EL (cell line): Measurements from ENCODE around the gene NEDD8.

Experiments used
- DNase-seq: peaks from one replicate; pipeline ENCODE4 v3.0.0-alpha.2; 2016

Gene NEDD8

GRCh38 chr14:24194186-24194872 is 37.8 kb downstream of the NEDD8 start:
- no peak for DNase-seq

GRCh38 chr14:24192933-24193332 is 39.2 kb downstream of the NEDD8 start:
- DNase-seq: no peak

DNA sequence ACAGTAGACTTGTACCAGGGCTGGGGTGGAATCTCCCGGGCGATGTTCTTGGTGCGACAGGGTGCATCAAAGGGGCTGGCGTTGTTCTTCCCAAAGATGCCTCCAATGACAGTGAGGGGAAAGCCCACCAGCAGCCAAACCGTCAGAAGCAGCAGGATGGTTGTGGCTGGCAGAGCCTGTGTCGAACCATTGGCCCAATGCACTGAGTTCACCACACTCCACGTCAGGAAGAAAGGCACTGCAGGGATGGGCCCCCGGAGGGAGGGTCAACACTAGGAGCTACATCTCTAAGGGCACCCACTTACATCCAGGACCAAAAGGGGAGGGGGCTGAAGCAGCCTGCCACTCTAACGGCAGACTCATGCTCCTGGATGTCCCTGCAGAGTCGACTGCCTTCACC is 41.8 kb downstream of the NEDD8 start:
- DNase-seq: no peak

DNA sequence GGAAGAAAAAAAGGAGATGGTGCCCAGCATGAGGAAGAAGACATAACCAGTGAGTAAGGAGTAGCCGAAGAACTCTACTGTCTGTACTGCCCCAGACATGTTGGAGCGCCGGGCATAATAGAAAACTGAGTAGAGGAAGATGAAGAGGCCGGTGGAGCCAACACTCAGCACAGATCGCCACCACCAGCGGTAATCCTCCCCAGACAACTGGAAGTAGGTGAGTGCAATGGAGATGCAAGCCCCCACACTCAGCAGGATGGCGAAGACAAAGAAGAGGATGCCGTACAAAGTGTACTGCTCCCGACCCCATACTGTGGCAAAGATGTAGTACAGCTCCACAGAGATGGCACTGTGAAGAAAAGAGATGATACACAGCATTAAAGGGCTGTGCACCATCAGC is 42.7 kb downstream of the NEDD8 start:
- DNase-seq: no peak

- DNase-seq: no peak
Observed at GRCh38 chr14:24189059-24189375, 43.1 kb downstream of the NEDD8 start.

DNA sequence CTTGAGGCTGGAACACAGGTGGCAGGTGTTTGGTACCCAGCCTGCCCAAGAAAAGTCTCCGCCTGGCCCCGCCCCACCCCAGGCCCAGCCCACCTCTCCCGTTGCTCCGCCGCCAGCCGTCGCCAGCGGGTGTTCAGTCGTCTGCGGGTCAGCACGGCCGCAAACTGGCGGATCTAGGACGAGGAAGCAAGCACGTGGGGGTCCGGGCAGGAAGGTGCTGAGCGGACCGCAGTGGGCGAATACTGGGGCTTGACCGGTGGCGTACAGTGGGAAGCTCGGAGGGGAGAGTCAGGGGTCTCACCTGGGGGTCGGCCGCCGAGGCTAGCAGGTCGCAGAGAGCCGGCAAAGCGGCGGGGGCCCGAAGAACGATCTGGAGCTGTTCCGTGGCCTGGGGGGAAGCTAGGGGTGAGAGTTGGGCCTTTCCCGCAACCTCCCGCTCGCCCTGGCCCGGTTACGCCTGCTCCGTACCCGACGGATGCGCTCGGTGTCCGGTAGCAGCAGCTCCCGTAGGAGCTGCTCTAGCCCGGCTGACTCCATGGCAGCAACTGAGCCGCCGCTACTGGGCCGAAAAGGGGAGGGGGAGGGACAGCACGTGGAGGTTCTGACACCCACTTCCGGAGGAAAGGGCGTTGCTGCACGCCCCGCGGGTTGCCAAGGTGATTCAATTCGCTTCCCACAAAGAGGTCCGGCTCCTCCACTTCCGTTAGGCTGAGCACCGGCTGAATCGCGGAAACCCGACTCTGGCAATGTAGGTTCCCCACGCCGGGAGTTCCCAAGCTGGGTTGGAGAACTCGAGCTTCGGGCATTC is 43.7 kb downstream of the NEDD8 start, which contains the start of gene IPO4:
IPO4 (minus strand) TSS at position 566 of the 808 bp plus-strand sequence; CDS start at position 537, 29 bp downstream.
- DNase-seq: peak; percentile 98

DNA sequence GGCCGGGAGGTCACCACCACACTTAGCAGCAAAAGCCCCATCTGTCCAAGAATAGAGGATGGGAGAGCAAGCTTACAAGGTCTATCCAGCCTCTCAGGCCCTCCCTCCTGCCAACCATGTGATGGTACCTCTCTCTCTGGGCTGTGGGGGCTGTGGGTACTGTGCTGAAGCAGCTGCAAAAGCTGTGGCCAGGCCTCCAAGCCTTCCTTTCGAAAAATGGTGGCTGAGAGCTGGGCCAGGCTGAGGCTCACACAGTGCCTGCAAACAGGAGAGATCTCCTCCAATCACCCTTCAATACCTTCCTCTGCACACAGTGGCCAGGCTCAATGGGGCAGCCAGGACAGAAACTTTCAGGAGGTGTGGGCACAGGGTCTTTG is 44.6 kb downstream of the NEDD8 start:
- no peak for DNase-seq

DNA sequence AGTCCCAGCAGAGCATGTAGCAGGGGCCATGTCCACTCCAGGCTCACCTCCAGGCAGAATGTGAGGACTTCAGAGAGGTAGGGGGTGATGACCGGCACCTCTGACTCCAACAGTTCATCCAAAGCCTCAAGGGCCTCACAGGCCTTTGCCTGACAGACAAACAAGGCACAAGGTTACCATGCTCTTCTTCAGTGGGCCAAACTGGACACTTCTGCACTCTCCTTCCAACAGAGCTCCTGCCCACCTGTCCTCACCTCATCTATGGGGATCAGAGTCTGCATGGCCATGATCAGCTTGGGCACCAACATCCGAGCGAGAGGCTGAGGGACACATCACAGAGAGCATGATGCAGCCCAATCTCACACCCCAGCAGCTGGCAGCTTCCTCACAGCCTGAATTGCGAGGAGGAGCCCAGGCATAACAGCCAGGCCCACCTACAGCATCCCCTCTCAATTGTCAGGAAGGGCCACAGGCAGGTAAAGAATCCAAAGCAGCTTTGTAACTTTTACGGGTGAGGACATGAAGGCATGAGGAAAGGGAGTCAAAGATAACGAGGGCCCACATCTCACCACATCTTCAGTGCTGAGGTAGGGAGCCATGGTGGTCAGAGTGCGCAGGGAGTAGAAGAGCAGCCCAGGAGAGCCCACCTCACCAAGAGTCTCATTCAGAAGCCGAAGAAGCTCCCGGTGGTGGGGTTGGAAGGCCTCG is 45.2 kb downstream of the NEDD8 start:
- DNase-seq: no peak

GRCh38 chr14:24185741-24186140 is 46.4 kb downstream of the NEDD8 start:
- no peak for DNase-seq

DNA sequence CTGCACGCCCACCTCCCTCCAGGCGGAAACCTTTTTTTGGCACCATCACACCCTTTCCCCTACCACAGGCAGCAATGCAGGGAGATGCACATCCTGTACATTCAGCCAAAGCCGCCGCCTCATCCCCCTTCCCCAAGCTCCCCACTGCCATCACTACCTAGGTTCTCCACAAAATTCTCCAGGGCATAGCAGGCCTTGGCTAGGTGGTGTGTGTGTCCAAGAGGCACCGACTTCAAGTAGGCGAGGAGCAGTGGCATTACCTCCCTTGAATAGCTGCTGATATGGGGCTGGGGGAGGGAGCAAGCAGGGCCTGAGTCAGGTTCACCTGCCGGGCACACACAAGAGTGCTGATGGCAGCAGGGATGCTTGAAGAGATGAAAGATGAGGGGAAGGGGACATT is 47.1 kb downstream of the NEDD8 start:
- DNase-seq: no peak

DNA sequence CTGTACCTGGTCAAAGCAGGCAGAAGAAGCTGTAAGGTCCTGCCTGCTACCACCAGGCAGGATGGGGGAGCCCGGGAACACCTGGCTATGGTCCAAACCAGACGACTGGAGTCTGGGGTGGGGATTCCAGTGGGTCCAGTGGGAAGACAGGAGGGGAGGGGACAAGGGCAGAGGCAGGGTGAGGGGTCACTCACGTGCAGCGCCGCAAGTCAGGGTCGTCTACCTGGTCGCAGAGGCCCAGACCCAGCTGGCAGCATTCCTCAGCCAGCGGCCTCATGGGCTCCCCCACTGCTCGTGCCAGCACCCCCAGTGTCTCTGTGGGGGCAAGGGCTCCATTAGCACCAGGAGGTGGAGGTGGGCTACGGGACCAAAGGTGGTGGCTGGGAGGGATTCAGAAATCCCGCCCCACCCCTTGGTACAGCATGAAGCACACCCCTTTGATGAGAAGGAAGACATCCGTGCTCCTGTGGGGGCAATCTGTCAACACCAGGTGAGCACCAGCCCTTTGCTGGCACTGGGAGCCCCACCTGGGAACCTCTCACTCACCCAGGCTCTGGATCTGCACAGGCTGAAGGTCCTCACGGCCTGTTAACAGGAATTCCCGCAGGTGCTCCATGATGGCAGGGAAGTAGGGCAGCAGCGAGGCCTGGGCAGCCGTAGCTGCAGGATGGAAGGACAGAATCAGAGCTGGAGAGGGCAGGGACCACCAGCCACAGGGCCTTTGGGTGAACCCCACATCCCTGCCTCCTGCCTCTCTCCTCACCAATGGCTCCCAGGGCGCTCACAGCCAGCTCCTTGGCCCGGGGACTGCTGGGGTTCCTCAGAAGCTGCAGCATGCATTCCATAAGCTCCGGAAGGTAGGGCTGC is 47.8 kb downstream of the NEDD8 start:
- DNase-seq: no peak

DNA sequence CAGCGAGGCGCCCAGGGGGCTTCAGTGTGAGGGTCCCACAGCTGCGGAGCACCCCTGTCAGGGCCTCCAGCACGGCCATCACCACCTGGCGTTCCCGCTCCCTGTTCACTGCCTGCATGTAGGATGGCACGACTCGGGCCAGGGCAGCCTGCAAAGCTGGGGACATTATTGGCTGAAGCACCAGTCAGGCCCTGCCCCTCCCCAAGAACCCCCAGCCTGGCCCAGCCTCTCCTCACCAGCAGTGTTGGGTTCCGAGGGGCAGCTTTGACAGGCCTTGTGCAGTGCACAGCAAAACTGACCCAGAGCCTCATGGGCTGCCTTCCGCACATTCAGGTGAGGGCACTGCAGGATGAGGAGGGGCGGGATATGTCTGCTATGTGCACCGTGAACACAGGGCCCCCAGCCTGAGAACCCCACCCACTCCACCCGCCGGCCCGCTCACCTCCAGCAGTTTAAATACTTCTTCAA is 49.1 kb downstream of the NEDD8 start:
- DNase-seq: no peak

- DNase-seq: no peak
Observed at GRCh38 chr14:24182110-24182882, 49.9 kb downstream of the NEDD8 start.

DNA sequence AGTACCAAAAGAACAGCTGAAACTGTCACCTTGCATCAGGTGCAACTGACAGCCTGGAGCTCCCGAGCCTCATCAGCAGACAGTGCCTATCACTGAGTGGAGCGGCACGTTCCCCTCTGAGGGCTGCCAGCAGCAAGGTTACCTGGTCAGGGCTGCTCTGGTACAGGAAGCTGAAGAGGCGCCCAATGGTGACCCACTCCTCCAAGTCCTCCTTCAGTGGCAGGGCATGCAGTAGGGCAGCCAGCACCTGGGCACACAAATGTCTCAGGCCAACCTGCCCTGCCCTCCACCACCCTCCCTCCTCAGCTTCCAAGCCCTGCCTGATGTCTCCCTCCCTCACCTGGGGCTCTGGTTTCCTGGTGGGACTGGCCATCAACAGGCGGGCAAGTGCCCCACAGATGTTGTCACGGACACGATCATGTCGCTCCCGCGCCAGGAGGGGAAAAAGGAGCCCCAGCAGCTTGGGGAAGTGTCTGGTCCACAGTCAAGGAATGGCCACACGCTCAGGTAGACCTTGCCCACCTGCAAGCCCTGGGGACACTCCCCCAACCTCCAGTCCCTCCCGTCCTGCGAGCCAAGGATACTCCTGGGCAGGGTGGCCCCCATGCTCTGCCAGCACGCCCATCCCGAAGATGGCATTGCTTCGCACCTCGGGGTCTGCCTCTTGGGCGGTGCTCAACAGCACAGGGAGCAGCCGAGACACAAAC is 50.6 kb downstream of the NEDD8 start:
- no peak for DNase-seq

- peak; percentile 67 for DNase-seq
Observed at GRCh38 chr14:24179961-24180796, 52.0 kb downstream of the NEDD8 start.

DNA sequence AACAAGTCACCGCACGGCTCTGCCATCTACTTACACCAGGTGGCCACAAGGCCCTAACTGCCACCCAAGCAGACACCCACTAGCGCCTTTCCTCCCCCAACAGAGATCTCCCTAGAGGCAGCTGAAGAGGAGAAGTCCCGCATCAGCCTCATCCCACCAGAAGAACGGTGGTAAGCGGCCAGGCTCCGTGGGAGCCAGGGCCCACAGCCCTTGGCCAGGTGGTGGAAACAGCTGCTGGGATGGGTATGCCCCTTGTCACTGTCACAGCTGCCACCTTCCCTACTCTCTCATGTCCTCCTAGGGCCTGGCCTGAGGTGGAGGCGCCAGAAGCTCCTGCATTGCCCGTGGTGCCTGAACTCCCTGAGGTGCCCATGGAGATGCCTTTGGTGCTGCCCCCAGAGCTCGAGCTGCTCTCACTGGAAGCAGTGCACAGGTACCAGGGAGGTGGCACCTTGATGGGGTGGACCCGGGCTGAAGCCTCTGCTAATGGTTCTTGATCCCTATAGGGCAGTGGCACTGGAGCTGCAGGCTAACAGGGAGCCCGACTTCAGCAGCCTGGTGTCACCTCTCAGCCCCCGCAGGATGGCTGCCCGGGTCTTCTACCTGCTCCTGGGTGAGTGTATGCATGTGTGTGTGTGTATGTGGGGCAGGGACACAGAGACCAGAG is 52.7 kb downstream of the NEDD8 start:
- DNase-seq: no peak

- DNase-seq: no peak
Observed at GRCh38 chr14:24178399-24179178, 53.6 kb downstream of the NEDD8 start.

DNA sequence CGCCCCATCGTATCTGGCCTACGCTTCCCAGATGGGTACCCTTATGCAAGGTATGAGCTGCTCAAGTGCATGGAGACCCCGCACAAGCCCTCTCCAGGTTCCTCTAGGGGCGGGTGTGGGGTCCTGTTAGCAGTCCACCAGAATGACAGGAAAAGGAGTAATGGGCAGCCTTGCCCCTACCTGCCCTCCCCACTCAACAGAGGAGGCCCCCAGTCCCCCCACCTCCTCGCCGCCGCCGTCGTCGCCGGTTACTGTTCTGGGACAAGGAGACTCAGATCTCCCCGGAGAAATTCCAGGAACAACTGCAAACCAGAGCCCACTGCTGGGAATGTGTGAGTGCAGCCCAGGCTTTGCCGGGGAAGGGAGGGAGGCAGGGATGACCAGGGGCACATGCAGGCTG is 54.3 kb downstream of the NEDD8 start:
- DNase-seq: no peak
